GM19043 (cell line): ENCODE results near the gene ANKRD6.

Source experiments
- ATAC-seq: cut with Tn5 transposase; IDR thresholded peaks from one replicate; pipeline ENCODE4 v1.9.1; 2021; ENCODE audit warnings: low read depth; ENCODE audit not compliant: unreplicated experiment

ANKRD6 gene

GRCh38 chr6:89464295-89464694 lies 31.3 kb downstream of the ANKRD6 start:
- ATAC-seq = no peak

GRCh38 chr6:89467437-89467836 lies 34.5 kb downstream of the ANKRD6 start:
- no peak for ATAC-seq

- ATAC-seq = no peak
Measured at GRCh38 chr6:89468998-89469397, 36.0 kb downstream of the ANKRD6 start.

GRCh38 chr6:89471287-89471867 lies 38.4 kb downstream of the ANKRD6 start:
- ATAC-seq = no peak

- no peak for ATAC-seq
Measured at GRCh38 chr6:89475101-89475500, 42.1 kb downstream of the ANKRD6 start.

GRCh38 chr6:89475634-89476033 lies 42.7 kb downstream of the ANKRD6 start:
- ATAC-seq = no peak

GRCh38 chr6:89479897-89480296 lies 46.9 kb downstream of the ANKRD6 start:
- ATAC-seq = no peak

GRCh38 chr6:89481695-89482094 lies 48.7 kb downstream of the ANKRD6 start:
- ATAC-seq = no peak

GRCh38 chr6:89482126-89482525 lies 49.2 kb downstream of the ANKRD6 start:
- no peak for ATAC-seq

- ATAC-seq = no peak
Measured at GRCh38 chr6:89483111-89483720, 50.3 kb downstream of the ANKRD6 start.

GRCh38 chr6:89485320-89485719 lies 52.4 kb downstream of the ANKRD6 start:
- ATAC-seq = no peak

- ATAC-seq = no peak
Measured at GRCh38 chr6:89487864-89488263, 54.9 kb downstream of the ANKRD6 start.

GRCh38 chr6:89488438-89488837 lies 55.5 kb downstream of the ANKRD6 start:
- no peak for ATAC-seq

GRCh38 chr6:89489078-89489477 lies 56.1 kb downstream of the ANKRD6 start:
- ATAC-seq = no peak

- ATAC-seq = no peak
Measured at GRCh38 chr6:89492025-89492640, 59.2 kb downstream of the ANKRD6 start.

- no peak for ATAC-seq
Measured at GRCh38 chr6:89494131-89494793, 61.3 kb downstream of the ANKRD6 start.

- ATAC-seq = no peak
Measured at GRCh38 chr6:89495961-89496535, 63.1 kb downstream of the ANKRD6 start.

- ATAC-seq = no peak
Measured at GRCh38 chr6:89500611-89501010, 67.7 kb downstream of the ANKRD6 start.

- ATAC-seq = no peak
Measured at GRCh38 chr6:89501222-89501621, 68.3 kb downstream of the ANKRD6 start.

- ATAC-seq = no peak
Measured at GRCh38 chr6:89501753-89502152, 68.8 kb downstream of the ANKRD6 start.

- ATAC-seq = no peak
Measured at GRCh38 chr6:89503641-89504040, 70.7 kb downstream of the ANKRD6 start.
